HG03108 (cell line): ENCODE results near the gene NDUFA7.
"Not testable (repeated sequence)": the region's sequence is repeated elsewhere in the genome, so short reads cannot be mapped to it uniquely, and the experiment has no call there.

Experiments used
- ATAC-seq: cut with Tn5 transposase; IDR thresholded peaks from one replicate; pipeline ENCODE4 v1.9.1; 2021; ENCODE audit warnings: moderate library complexity; ENCODE audit not compliant: unreplicated experiment

NDUFA7 gene

DNA sequence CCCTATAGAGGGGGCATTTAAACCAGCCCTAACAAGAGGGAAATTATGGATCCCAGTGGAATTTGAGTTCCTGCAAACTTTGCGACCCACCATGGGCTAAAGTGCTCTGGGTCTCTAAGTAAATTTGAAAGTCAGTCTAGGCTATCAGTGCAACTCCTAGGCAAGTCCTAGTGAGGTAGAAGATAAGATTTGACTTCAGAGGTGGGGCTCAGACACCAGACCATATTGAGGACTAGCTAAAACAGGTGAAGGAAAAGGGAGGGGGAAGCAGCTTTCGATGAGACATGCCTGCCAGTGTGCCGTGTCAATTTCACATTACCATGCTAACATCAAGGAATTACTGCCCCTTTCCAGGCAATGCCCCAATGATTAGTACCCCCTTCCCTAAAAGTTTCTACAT is 51.5 kb downstream of the NDUFA7 start:
- no peak for ATAC-seq

DNA sequence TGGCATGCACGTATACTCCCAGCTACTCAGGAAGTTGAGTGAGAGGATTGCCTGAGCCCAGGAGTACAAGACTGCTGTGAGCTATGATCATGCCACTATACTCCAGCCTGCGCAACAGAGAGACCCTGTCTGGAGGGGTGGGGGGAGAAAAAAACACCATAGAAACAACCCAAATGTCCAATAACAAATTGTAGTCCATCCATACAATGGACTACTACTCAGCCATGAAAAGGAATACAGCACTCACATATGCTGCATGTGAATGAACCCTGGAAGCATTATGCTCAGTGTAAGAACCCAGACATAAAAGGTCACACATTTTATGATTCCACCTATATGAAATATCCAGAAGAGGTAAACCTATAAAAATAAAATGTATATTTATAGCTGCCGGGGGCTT is 55.3 kb downstream of the NDUFA7 start:
- no peak for ATAC-seq

DNA sequence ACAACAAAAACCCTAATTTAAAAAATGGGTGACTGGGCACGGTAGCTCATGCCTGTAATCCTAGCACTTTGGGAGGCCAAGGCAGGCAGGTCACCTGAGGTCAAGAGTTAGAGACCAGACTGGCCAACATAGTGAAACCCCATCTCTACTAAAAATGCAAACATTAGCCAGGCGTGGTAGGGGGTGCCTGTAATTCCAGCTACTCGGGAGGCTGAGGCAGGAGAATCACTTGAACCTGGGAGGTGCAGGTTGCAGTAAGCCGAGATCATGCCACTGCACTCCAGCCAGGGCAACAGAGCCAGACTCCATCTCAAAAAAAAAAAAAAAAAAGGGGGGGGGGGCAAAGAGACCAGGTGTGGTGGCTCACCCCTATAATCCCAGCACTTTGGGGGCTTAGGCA is 56.9 kb downstream of the NDUFA7 start:
- ATAC-seq: not testable (repeated sequence)

DNA sequence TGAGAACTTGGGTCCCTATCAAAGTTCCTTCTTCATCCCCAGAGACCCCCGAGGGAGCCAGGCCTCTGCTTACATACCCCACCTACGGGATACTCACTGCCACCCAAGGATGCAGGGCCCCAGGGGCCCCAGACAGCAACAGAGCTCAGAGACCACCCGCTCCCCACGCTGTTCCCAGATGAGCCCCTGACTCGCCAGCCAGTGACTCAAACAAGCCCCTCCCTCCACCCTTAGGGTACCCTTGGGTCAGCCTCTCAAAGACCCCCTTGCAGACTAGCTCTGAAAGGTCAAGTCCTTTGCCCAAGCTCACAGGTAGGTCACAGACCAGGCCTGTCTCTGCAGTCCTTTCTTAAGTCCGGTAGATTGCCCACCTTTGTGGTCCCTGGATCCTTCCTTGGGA is 58.7 kb downstream of the NDUFA7 start:
- ATAC-seq: no peak

DNA sequence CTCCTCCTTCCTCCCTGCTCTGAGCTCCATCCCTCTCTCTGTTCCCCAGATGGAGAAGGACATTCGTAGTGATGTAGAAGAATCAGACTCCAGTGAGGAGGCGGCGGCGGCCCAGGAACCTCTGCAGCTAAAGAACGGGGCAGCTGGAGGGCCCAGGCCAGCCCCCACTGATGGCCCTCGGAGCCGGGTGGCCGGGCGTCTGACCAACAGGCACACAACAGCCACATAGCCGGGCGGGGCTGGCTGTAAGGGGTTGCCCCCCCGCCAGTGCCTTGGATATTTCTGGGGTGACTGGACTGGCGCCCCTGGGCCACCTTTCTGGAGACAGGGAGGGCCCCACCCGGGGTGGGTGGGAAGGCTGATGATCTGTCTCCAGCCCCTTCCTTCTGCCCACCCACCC is 59.3 kb downstream of the NDUFA7 start:
- ATAC-seq: no peak

DNA sequence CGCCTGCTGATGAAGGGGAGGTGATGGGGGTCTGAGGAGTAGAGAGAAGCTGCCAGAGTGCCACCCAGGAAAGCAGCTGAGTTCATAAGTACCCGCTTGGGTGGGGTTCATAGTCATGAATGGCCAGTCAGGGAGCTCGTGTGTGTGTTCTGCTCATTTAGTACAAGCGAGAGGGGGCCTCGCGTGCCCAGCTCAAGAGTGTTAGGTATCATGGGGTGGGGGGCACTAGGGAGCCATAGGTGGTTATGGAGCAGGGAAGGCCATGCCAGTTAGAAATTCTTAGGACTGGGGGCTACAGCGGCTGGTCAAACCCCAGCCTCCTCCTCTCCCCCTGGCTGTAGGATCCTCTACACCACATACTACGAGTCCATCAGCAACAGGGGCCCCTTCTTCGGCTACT is 59.8 kb downstream of the NDUFA7 start:
- no peak for ATAC-seq
